GM19035 (cell line): ENCODE measurements around the gene RAMP2.
"Not testable (repeated sequence)": the region's sequence is repeated elsewhere in the genome, so short reads cannot be mapped to it uniquely, and the experiment has no call there.

Experiments used
- ATAC-seq: cut with Tn5 transposase; IDR thresholded peaks from one replicate; pipeline ENCODE4 v1.9.1; 2021; ENCODE audit not compliant: unreplicated experiment

RAMP2 gene

GRCh38 chr17:42768006-42768405 is 7.0 kb downstream of the RAMP2 start:
- not testable (repeated sequence) for ATAC-seq

DNA sequence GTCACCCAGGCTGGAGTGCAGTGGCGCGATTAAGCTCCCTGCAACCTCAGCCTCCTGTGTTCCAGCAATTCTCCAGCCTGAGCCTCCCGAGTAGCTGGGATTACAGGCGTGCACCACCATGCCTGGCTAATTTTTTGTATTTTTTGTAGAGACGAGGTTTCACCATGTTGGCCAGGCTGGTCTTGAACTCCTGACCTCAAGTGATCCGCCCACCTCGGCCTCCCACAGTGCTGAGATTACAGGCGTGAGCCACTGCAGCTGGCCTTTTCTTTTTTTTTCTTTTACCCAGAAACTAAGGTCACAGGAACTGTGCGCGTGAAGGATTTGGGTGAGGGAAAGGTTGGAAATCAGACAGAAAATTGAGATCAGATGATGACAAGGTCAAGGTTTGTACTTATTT is 8.9 kb downstream of the RAMP2 start:
- ATAC-seq: not testable (repeated sequence)

DNA sequence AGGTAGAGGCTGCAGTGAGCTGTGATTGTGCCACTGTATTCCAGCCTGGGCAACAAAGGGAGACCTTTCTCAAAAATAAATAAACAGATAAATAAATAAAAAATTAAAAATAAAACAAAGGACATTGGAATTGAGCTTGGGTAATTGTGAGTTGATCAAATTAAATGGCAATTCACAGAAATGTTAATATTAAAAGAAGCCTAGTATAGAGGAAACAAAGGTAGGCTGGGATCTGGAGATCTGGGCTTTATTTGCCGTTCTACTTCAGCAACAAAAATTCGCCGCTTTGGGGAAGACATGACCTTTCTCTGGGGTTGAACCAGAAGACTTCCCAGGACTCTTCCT is 11.9 kb downstream of the RAMP2 start:
- no peak for ATAC-seq

GRCh38 chr17:42773290-42774035 is 12.4 kb downstream of the RAMP2 start, which contains the start of gene VPS25:
TSS of gene VPS25 (plus strand) at chr17:42773449. CDS start at chr17:42773476, 27 bp downstream.
- ATAC-seq: no peak

GRCh38 chr17:42774066-42774745 is 13.2 kb downstream of the RAMP2 start:
- ATAC-seq: no peak

GRCh38 chr17:42775534-42776098 is 14.6 kb downstream of the RAMP2 start:
- no peak for ATAC-seq

- no peak for ATAC-seq
These were observed 17.5 kb downstream of the RAMP2 start for GRCh38 chr17:42778570-42778969.

DNA sequence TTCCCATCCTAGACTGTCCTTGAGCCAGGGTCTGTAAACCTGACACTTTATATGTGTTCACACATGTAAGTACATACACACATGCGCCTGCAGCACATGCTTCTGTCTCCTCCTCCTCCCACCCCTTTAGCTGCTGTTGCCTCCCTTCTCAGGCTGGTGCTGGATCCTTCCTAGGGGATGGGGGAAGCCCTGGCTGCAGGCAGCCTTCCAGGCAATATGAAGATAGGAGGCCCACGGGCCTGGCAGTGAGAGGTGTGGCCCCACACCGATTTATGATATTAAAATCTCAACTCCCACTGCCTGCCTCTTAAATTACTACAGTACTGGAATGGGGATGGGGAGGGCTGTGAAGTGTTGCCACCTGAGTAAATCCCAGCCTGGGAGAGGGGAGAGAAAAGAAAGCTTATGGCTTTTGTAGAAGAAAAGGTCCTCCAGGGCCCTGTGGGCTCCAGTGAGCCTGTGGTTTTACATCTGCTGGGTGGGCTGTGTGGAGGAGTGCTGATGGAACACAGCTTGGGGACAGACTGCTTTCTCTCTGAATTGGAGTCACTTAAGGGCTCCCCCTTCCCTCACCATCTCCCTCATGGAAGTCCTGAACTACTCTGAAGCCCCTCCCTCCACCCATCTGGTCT is 18.4 kb downstream of the RAMP2 start:
- no peak for ATAC-seq

GRCh38 chr17:42779936-42780850 is 19.2 kb downstream of the RAMP2 start, which contains the start of gene WNK4:
TSS of gene WNK4 (plus strand) at chr17:42780610. CDS start at chr17:42780699, 89 bp downstream.
- no peak for ATAC-seq

DNA sequence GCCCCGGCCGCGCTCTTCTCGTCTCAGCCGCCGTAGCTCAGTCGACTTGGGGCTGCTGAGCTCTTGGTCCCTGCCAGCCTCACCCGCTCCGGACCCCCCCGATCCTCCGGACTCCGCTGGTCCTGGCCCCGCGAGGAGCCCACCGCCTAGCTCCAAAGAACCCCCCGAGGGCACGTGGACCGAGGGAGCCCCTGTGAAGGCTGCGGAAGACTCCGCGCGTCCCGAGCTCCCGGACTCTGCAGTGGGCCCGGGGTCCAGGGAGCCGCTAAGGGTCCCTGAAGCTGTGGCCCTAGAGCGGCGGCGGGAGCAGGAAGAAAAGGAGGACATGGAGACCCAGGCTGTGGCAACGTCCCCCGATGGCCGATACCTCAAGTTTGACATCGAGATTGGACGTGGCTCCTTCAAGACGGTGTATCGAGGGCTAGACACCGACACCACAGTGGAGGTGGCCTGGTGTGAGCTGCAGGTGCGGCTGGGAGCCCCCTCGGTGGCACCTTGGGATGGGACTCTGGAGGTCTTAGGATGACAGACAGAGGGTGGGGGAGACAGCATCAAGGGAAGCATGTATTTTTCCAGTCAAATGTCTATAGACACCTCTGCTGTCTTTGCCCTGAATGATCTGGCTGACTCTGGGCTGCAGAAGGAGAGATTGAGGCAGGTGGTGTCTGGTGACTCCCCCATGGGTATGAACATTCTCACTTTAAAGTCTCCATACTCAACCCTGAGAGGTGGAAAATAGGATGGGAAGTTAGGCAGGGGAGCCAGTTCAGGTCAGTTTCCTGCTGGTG is 20.0 kb downstream of the RAMP2 start:
- no peak for ATAC-seq

DNA sequence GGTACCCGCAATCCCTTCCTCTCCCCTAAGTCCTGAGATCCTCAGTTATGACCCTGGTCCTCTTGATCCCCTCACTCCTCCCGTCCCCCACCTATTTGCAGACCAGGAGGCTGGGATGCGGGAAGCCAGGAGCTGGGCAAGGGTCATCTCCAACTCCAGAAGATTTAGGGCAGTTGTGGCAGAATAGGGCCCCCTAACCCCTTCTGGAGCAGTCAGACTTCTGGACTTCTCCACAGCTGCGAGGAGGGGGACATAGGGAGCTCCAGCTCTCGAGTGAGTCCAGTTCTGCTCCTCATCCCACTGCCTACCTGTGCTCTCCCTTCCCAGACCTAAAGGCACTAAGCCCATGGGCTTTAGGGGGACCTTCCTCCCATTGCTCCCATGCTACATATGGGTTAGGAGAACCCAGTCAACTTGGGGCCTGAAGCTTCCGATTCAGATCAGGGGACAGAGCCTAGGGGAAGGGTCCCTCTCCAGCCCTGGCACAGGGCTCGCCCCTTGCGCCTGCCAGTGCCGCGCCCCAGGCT is 20.7 kb downstream of the RAMP2 start:
- no peak for ATAC-seq

GRCh38 chr17:42782166-42783061 is 21.4 kb downstream of the RAMP2 start:
- no peak for ATAC-seq

GRCh38 chr17:42783062-42783790 is 22.2 kb downstream of the RAMP2 start:
- ATAC-seq: no peak

- ATAC-seq: no peak
These were observed 22.7 kb downstream of the RAMP2 start for GRCh38 chr17:42783791-42784138.

DNA sequence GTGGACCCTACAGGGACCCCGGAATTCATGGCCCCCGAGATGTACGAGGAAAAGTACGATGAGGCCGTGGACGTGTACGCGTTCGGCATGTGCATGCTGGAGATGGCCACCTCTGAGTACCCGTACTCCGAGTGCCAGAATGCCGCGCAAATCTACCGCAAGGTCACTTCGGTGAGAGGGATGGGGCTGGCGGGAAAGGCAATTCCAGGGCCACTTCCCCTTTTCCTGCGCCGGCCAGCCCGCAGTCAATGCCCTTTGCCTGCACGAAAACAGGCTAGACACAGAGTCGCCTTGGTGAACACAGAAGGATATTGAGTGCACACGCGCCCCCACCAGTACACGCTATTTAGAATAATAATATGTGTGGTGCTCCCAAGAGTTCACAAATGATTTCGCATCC is 23.4 kb downstream of the RAMP2 start:
- no peak for ATAC-seq

GRCh38 chr17:42784811-42785592 is 24.0 kb downstream of the RAMP2 start:
- ATAC-seq: no peak

- ATAC-seq: no peak
These were observed 26.2 kb downstream of the RAMP2 start for GRCh38 chr17:42787266-42787665.
